HL-60 (cell line): ENCODE measurements around the gene DPEP1.

Experiments used
- DNase-seq, 2 experiments: peaks; one replicate each; pipeline ENCODE4 v3.0.0-alpha.2; 2010 to 2020; ENCODE audit warnings: low read depth in 1 of 2, low spot score in 1 of 2
- H3K27ac ChIP-seq: fragments of 250-450 bp; sonication (Bioruptor Pico); replicated peaks from 2 replicates; pipeline ENCODE4 v1.5.1; 2020; ENCODE audit warnings: mild to moderate bottlenecking, moderate library complexity
- H3K27me3 ChIP-seq: fragments of 250-450 bp; sonication (Bioruptor Pico); 2 replicates; pipeline ENCODE4 v1.5.1; 2021; ENCODE audit warnings: mild to moderate bottlenecking, moderate library complexity; ENCODE audit not compliant: insufficient read depth, poor library complexity, severe bottlenecking
- H3K4me3 ChIP-seq: replicated peaks from 2 replicates; pipeline ENCODE4 v1.5.1; 2011; ENCODE audit warnings: mild to moderate bottlenecking, control low read depth, low read length; ENCODE audit not compliant: insufficient read depth
- CTCF ChIP-seq: IDR thresholded peaks from one replicate; pipeline ENCODE4 v1.5.1; 2011; ENCODE audit warnings: low read length, control low read depth, inconsistent platforms; ENCODE audit not compliant: insufficient read depth
- GABPA ChIP-seq: IDR thresholded peaks from 2 replicates; pipeline ENCODE4 v1.6.1; 2012; ENCODE audit warnings: low read depth
- POLR2AphosphoS5 ChIP-seq: IDR thresholded peaks from 2 replicates; pipeline ENCODE4 v1.6.1; 2012; ENCODE audit warnings: low read depth
- REST ChIP-seq: IDR thresholded peaks from 2 replicates; pipeline ENCODE4 v1.6.1; 2012; ENCODE audit warnings: low read depth; ENCODE audit not compliant: insufficient replicate concordance
- SPI1 ChIP-seq: IDR thresholded peaks from 2 replicates; pipeline ENCODE4 v1.6.1; 2012; ENCODE audit warnings: low read depth, mild to moderate bottlenecking, borderline replicate concordance

The DPEP1 gene

GRCh38 chr16:89637379-89637778, 23.9 kb downstream of the DPEP1 start:
- Histone ChIP-seq H3K4me3 (no peak overlapping the region), H3K27ac (no peak overlapping the region), H3K27me3 (no peaks in the 10 kb centered on the region)
- TF ChIP-seq SPI1 (no peak), REST (no peak), POLR2AphosphoS5 (no peak), GABPA (no peak), CTCF (no peak)
- no peak for DNase-seq

- Histone ChIP-seq H3K4me3 (no peak overlapping the region), H3K27me3 (no peaks in the 10 kb centered on the region), H3K27ac (no peak overlapping the region)
- no peak for DNase-seq
- no peak for TF ChIP-seq POLR2AphosphoS5
Measured at GRCh38 chr16:89638455-89638854, 25.0 kb downstream of the DPEP1 start.

- no peak overlapping the region for H3K4me3 ChIP-seq
- no peak for DNase-seq
- H3K27me3 ChIP-seq = no peaks in the 10 kb centered on the region
- TF ChIP-seq CTCF (no peak), REST (no peak), SPI1 (no peak), GABPA (no peak), POLR2AphosphoS5 (no peak)
- H3K27ac ChIP-seq = no peak overlapping the region
Measured at GRCh38 chr16:89639385-89639784, 25.9 kb downstream of the DPEP1 start.

- TF ChIP-seq SPI1 = no peak
- TF ChIP-seq REST = no peak
- TF ChIP-seq GABPA = no peak
- TF ChIP-seq CTCF = no peak
- TF ChIP-seq POLR2AphosphoS5 = no peak
- Histone ChIP-seq H3K27ac (no peak overlapping the region), H3K4me3 (no peak overlapping the region), H3K27me3 (no peaks in the 10 kb centered on the region)
- DNase-seq = no peak
Measured at GRCh38 chr16:89641458-89642119, 28.1 kb downstream of the DPEP1 start.
